22Rv1 (cell line): ENCODE measurements around the gene CENPP.

Source experiments
- H3K27ac ChIP-seq: fragments of 450-650 bp; 2 replicates; pipeline ENCODE4 v1.5.1; 2017
- CTCF ChIP-seq: fragments of 450-650 bp; IDR thresholded peaks from 2 replicates; pipeline ENCODE4 v1.5.1; 2017; ENCODE audit warnings: mild to moderate bottlenecking
- ZFX ChIP-seq: fragments of 450-650 bp; IDR thresholded peaks from 2 replicates; pipeline ENCODE4 v1.6.1; 2017; ENCODE audit warnings: antibody characterized with exemption, borderline replicate concordance

CENPP gene

GRCh38 chr9:92432972-92433548 is 107.3 kb downstream of the CENPP start:
- no peak overlapping the region for H3K27ac ChIP-seq
- no peak for TF ChIP-seq ZFX
- no peak for TF ChIP-seq CTCF

GRCh38 chr9:92435263-92435662 is 109.5 kb downstream of the CENPP start:
- H3K27ac ChIP-seq, result no peak overlapping the region
- TF ChIP-seq CTCF (no peak), ZFX (no peak)

GRCh38 chr9:92438900-92439526 is 113.3 kb downstream of the CENPP start:
- H3K27ac ChIP-seq, result no peak overlapping the region
- TF ChIP-seq ZFX (no peak), CTCF (peak; percentile 34)

GRCh38 chr9:92439921-92440750 is 114.4 kb downstream of the CENPP start:
- TF ChIP-seq ZFX (no peak), CTCF (no peak)

GRCh38 chr9:92440751-92441046 is 114.9 kb downstream of the CENPP start:
- no peak for TF ChIP-seq ZFX
- TF ChIP-seq CTCF, result no peak

More at GRCh38 chr9:92439921-92440750, 114.4 kb downstream of the CENPP start:
- H3K27ac ChIP-seq, result no peak overlapping the region

GRCh38 chr9:92444841-92445240 is 119.1 kb downstream of the CENPP start:
- no peak for TF ChIP-seq CTCF
- no peak for TF ChIP-seq ZFX
- H3K27ac ChIP-seq, result no peak overlapping the region

More at GRCh38 chr9:92440751-92441046, 114.9 kb downstream of the CENPP start:
- H3K27ac ChIP-seq, result no peak overlapping the region

GRCh38 chr9:92446536-92446935 is 120.8 kb downstream of the CENPP start:
- H3K27ac ChIP-seq, result no peak overlapping the region
- TF ChIP-seq CTCF, result no peak
- no peak for TF ChIP-seq ZFX
